Measurements from ENCODE around the gene TRAPPC12.

The TRAPPC12 gene

GRCh38 chr2:3392216-3392615 is 12.7 kb downstream of the TRAPPC12 start:
- Histone ChIP-seq H3K27ac (ENCODE audit: low read depth, low read length) (no peak overlapping the region), H3K27me3 (ENCODE audit: control insufficient read depth, low read length) (no peaks in the 10 kb centered on the region), H3K9me3 (ENCODE audit: control insufficient read depth, insufficient read depth, low read length) (peaks cover 19% of the 10 kb centered on the region; the same call in 1 of the 2 replicates), H3K9me2 (replicated peaks; ENCODE audit: control insufficient read depth, low read length) (no peaks in the 10 kb centered on the region), H3K4me2 (ENCODE audit: low read length) (no peak overlapping the region), H3K4me3 (ENCODE audit: low read length) (no peak overlapping the region), H3K4me1 (ENCODE audit: control insufficient read depth, low read length) (no peaks in the 10 kb centered on the region), H3F3A (ENCODE audit: control insufficient read depth, insufficient read depth) (no peaks in the 10 kb centered on the region; the same call in 1 of the 2 replicates), H3K79me2 (ENCODE audit: control insufficient read depth, low read length) (peaks cover 58% of the 10 kb centered on the region), H4K20me1 (ENCODE audit: control insufficient read depth, insufficient read depth, low read depth, low read length) (no peaks in the 10 kb centered on the region), H3K36me3 (ENCODE audit: control insufficient read depth, low read length) (peaks cover 82% of the 10 kb centered on the region)
- TF ChIP-seq CTCF (IDR thresholded peaks at IDR 0.05; ENCODE audit: low read depth, low read length, poor library complexity, severe bottlenecking) (no peak), EZH2phosphoT487 (IDR thresholded peaks at IDR 0.05; ENCODE audit: borderline replicate concordance, low read length) (no peak)

GRCh38 chr2:3396920-3397559 is 17.5 kb downstream of the TRAPPC12 start:
- H3K4me2 ChIP-seq (ENCODE audit: low read length) = no peak overlapping the region
- peaks cover 72% of the 10 kb centered on the region for H3K36me3 ChIP-seq (ENCODE audit: control insufficient read depth, low read length)
- no peaks in the 10 kb centered on the region for H3K9me2 ChIP-seq (replicated peaks; ENCODE audit: control insufficient read depth, low read length)
- H3K27me3 ChIP-seq (ENCODE audit: control insufficient read depth, low read length) = no peaks in the 10 kb centered on the region
- H3K4me3 ChIP-seq (ENCODE audit: low read length) = no peak overlapping the region
- no peaks in the 10 kb centered on the region; the same call in 1 of the 2 replicates for H3F3A ChIP-seq (ENCODE audit: control insufficient read depth, insufficient read depth)
- H3K9me3 ChIP-seq (ENCODE audit: control insufficient read depth, insufficient read depth, low read length) = peaks cover 19% of the 10 kb centered on the region; the same call in 1 of the 2 replicates
- TF ChIP-seq CTCF (IDR thresholded peaks at IDR 0.05; ENCODE audit: low read depth, low read length, poor library complexity, severe bottlenecking) (no peak), EZH2phosphoT487 (IDR thresholded peaks at IDR 0.05; ENCODE audit: borderline replicate concordance, low read length) (no peak)
- no peak overlapping the region for H3K27ac ChIP-seq (ENCODE audit: low read depth, low read length)
- peaks cover 49% of the 10 kb centered on the region for H3K79me2 ChIP-seq (ENCODE audit: control insufficient read depth, low read length)
- H3K4me1 ChIP-seq (ENCODE audit: control insufficient read depth, low read length) = no peaks in the 10 kb centered on the region
- no peaks in the 10 kb centered on the region for H4K20me1 ChIP-seq (ENCODE audit: control insufficient read depth, insufficient read depth, low read depth, low read length)

GRCh38 chr2:3398857-3399256 is 19.4 kb downstream of the TRAPPC12 start:
- H3K4me1 ChIP-seq (ENCODE audit: control insufficient read depth, low read length) = peaks cover 13% of the 10 kb centered on the region
- no peaks in the 10 kb centered on the region for H3K9me2 ChIP-seq (replicated peaks; ENCODE audit: control insufficient read depth, low read length)
- no peaks in the 10 kb centered on the region for H3K27me3 ChIP-seq (ENCODE audit: control insufficient read depth, low read length)
- TF ChIP-seq CTCF (IDR thresholded peaks at IDR 0.05; ENCODE audit: low read depth, low read length, poor library complexity, severe bottlenecking) (no peak), EZH2phosphoT487 (IDR thresholded peaks at IDR 0.05; ENCODE audit: borderline replicate concordance, low read length) (no peak)
- H3K36me3 ChIP-seq (ENCODE audit: control insufficient read depth, low read length) = peaks cover 70% of the 10 kb centered on the region
- H3K9me3 ChIP-seq (ENCODE audit: control insufficient read depth, insufficient read depth, low read length) = peaks cover 19% of the 10 kb centered on the region; the same call in 1 of the 2 replicates
- no peaks in the 10 kb centered on the region; the same call in 1 of the 2 replicates for H3F3A ChIP-seq (ENCODE audit: control insufficient read depth, insufficient read depth)
- no peaks in the 10 kb centered on the region for H4K20me1 ChIP-seq (ENCODE audit: control insufficient read depth, insufficient read depth, low read depth, low read length)
- H3K27ac ChIP-seq (ENCODE audit: low read depth, low read length) = no peak overlapping the region
- peaks cover 42% of the 10 kb centered on the region for H3K79me2 ChIP-seq (ENCODE audit: control insufficient read depth, low read length)
- no peak overlapping the region for H3K4me2 ChIP-seq (ENCODE audit: low read length)
- H3K4me3 ChIP-seq (ENCODE audit: low read length) = no peak overlapping the region
